ENCODE results near the gene PRTFDC1.
"Not testable (repeated sequence)": the region's sequence is repeated elsewhere in the genome, so short reads cannot be mapped to it uniquely, and the experiment has no call there.

The PRTFDC1 gene

DNA sequence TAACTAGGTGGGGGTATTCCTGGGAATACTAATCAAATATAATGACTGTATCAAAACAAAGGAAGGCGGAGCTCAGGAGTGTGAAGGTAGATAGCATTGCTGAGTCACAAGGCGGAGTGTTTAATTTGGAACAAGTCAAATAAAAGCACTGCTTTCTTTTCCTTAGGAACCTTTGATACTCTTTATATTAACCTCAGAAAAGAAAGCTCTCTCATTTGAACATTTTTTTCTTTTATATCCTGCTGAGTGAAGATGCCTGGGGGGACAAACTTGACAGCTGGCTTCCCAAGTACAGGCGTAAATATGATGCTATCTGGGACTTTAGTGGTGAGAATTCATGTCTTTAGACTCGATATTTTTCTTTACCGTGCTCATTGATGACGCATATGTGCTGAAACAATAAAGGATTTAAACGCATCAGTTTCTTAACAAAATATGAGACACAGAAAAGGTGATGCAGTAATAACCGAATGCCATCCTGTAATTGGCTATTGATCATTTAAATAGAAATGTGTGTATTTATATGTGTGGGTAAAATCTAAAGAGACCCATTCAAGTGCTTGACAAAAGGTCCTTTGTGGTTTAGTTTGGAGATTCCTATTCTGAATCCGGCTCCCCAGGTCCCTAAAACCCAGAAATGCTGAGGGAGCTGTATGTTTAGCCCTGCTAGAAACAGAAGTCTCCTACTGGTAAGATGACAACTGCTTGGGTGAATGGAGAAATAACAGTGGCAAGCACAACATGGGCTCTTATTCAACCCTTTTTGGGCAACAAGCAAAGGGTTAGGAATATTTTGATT, 102.7 kb downstream of the PRTFDC1 start:
- FAIRE-seq (no peak), DNase-seq (ENCODE audit: low spot score) (no peak)

DNA sequence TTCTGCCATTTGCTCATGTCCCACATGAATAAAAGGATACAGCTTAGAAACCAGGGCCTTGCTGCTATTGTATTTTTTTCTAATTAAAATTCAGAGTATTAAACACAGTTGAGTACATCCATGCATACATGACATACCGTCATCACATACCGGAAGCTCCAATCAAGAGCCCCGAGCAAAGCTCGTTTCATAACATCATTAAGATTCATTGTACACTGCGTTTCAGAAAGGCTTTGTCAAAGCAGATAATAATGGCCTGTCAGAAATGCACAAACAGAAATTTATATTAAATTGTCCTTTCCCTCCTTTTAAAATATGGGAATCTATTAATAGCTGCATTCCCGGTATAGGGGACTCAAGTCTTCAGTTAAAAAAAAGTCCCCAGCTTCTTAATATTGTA, 103.4 kb downstream of the PRTFDC1 start:
- DNase-seq (ENCODE audit: low spot score): no peak
- FAIRE-seq: no peak

DNA sequence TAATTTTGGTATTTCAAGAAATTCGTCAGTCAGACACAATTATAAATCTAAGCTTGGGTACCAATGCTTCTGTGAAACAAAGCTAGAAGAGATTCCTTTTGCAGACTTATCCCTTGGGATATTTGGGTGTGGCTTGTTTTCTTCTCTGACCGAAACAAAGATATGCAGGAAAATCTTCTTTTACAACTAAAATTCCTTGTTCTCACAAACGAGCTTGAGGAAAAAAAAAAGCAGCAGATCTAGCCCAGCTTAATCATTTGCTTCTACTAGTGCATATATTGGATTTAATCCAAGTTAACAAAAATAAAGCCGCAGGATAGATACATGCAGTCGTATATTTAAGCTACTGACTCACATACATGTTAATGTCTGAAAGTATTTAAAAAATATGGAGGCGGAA, 104.2 kb downstream of the PRTFDC1 start:
- no peak for FAIRE-seq
- DNase-seq (ENCODE audit: low spot score): no peak

DNA sequence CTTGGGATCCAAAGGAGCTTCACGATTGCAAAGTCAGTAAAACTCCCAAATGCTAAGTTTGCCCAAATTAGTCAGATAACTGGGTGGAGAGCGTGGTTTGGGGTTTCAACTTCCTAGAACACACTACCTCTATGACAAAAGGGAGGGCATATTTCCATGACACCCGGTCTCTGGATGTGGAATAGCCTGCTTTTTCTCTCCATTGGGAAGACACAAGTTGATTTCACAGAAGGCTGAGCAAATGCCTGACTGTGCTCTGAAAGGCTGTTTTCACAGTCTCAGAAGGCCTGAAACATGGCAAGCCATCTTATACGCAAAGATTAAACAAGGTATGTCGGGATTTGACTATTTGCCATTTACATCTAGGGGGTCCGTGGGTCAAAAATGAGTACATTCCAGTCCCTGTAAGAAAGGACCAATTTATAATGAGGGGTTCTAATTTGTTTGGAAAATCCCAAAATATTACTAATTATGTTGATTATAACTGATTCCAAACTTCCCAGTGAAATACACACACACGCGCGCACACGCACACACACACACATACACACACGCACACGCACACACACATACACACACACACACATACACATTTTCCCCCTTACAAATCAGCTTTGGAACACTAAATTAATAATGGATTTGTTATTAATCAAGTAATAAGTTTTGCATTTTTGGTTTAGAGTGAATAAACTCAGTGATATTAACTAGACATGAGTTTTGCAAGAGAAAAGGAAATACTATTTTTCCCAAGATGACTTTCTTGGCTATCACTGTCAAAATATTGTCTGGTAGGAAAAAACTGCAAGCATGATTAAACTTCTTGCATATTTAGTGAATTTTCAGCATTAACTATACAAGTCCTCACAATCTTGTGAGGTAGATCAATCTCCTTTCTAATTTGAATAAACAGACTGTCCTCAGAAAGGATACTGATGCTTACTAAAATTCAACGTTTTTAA, 105.0 kb downstream of the PRTFDC1 start:
- no peak for FAIRE-seq
- no peak for DNase-seq (ENCODE audit: low spot score)

DNA sequence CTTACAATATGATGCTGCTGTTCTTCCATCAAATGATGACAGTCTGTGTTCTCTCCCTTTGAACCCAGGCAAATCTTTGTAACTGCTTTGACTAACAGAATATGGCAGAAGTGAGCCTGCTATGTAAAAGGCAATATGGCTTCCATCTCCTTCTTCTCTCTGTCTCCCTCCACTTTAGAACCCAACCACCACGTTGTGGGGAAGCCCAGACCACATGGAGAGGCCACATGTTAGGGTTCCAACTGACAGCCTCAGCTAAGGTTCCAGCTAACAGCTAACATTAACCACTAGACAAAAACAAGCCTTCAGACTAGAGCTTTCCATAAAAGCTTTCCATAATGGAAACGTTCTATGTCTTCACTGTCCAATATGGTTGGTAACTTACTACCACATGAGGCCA, 107.7 kb downstream of the PRTFDC1 start:
- DNase-seq (ENCODE audit: low spot score): no peak
- no peak for FAIRE-seq

DNA sequence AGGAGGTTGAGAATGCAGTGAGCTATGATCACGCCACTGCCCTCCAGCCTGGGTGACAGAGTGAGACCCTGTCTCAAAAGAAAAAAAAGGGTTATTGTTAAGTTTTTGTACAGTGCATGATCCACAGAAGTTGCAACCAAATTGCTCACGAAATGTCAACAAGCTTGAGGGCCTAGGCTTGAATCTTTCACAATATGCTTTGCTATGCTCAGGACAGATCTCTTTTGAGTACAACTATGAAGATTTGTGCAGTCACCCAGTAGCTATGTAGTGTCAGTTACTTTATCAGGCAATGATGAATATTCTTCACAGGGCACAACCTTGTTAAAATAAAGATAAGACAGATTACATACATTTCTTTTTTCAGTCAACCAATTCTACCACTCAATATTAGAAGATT, 109.2 kb downstream of the PRTFDC1 start:
- FAIRE-seq (no peak), DNase-seq (ENCODE audit: low spot score) (no peak)

DNA sequence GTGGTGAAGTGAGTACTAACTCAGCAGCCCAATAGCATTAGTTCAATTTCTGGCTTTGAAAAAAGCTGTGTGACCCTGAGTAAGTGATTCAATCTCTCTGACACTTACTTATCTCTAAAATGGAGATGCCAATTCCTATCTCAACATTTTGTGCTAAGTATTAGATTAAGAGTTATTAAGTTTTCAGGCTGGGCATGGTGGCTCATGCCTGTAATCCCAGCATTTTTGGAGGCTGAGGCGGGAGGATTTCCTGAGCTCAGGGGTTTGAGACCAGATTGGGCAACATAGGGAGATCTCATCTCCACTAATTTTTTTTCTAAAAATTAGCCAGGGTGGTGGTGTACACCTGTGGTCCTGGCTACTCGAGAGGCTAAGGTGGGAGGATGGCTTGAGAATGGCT, 109.5 kb downstream of the PRTFDC1 start:
- DNase-seq (ENCODE audit: low spot score) (no peak), FAIRE-seq (no peak)

DNA sequence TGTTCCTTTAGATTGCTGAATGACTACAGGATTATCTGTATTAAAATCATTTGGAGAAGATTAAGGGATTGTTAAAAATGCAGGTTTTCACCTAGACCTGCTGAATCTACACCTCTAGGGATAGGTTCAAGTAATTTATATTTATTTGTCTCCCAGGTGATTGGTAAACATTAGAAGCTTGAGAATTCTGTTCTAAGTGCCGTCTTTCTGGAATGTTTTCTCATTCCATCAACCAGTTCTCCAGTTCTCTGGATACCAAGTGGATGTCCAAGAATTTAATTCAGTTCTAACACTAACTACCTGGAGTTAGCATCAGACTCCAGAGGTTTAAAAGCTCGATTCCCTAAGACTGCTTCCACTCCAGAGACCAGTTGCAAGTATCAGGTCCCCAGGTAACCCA, 110.9 kb downstream of the PRTFDC1 start:
- FAIRE-seq (no peak), DNase-seq (ENCODE audit: low spot score) (no peak)

DNA sequence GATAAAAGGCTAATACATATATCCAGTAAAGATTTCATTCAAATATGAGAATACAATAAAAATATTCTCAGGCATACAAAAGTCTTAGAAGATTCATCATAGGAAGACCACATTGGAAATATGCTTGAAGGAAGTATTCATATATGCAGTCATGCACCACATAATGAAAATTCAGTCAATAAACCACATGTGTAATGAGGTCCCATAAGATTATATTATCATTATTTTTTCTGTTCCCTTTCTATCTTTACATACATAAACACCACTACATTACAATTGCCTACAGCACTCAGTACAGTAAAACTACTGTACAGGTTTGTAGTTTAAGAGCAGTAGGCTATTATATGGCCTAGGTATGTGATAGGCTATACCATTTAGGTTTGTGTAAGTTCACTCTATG, 111.6 kb downstream of the PRTFDC1 start:
- FAIRE-seq: no peak
- DNase-seq (ENCODE audit: low spot score): no peak

DNA sequence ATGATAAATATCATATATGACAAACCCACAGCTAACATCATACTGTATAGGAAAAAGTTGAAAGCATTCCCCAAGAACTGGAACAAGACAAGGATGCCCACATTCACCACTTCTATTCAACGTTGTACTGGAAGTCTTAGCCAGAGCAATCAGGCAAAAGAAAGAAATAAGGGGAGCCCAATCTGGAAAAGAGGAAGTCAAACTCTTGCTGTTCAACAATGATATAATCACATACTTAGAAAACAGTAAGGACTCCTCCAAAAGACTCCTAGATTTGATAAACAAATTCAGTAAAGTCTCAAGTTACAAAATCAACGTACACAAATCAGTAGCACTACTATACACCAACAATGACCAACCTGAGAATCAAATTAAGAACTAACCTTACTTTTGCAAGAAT, 114.6 kb downstream of the PRTFDC1 start:
- not testable (repeated sequence) for DNase-seq (ENCODE audit: low spot score); FAIRE-seq

DNA sequence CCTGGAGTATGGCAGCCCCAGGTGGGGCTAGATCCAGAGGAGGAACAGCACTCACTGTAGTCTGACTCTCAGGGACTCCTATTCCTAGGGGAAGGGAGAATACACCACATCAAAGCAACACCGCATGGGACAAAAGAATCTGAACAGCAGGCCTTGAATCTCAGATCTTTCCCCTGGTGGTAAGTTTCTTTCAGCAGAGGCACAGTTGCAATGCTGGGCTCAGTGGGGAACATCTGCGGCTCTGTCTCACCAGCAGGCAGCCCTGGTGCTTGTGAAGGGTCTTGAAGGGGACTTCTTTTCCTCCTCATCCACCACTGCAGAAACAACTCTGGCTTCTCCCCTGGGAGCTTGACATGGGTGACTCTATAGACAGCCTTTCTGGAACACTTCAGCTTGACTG, 117.5 kb downstream of the PRTFDC1 start:
- DNase-seq (ENCODE audit: low spot score) (no peak), FAIRE-seq (no peak)

DNA sequence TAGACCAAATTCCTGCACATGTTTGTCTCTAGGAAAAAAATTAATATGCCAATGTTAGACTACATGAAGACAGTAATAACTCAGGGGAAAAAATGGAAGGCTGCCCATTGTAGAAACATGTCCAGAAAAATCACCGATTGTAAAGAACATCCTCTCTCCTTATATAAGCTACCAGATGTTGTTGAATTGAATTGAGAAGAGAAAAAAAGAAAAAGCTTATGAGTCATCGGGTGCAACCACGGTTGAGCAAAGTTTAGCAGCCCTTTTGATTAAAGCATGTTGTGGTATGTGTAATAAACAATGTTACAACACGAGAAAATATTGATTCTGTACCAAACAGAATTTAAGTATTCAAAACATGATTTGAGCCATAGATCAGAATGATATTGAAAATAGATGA, 126.4 kb downstream of the PRTFDC1 start:
- DNase-seq (ENCODE audit: low spot score) (no peak), FAIRE-seq (peak; percentile 63)

DNA sequence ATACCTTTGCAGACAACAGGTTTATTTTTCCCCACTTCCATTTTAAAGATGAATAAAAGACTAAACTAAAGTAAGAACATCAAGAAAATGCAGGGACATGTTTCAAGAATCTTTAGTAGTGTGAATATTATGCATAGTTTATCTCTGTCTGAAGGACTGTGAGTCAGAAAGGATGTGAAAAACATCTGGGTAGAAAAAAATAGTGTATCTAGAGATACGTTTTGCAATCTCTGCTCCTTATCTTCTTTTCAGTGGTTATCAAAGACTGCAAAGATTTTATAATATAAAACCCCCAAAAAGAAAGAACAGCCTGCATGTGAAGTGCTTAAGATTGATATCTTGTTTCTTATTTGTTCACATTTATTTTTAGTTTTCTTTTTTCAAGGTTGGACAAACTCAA, 126.9 kb downstream of the PRTFDC1 start:
- DNase-seq (ENCODE audit: low spot score) (no peak), FAIRE-seq (no peak)

DNA sequence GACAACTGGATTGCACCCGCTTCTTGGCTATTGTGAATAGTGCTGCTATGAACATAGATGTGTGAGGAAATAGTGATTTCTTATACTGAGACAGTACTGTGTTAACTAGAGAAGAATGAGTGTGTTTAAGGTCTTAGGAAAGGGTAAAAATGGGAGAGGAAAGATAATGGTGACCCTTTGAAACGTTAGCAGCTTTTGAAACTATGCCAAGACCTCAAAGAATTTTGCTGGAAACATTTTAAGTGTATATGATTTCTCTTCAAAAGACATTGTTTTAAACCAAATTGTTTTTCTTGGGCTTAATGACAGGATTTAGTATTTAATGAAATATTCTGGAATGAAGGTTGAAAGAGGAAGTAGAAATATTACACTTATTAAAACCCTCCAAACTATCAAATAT, 127.9 kb downstream of the PRTFDC1 start:
- DNase-seq (ENCODE audit: low spot score) (no peak), FAIRE-seq (no peak)

DNA sequence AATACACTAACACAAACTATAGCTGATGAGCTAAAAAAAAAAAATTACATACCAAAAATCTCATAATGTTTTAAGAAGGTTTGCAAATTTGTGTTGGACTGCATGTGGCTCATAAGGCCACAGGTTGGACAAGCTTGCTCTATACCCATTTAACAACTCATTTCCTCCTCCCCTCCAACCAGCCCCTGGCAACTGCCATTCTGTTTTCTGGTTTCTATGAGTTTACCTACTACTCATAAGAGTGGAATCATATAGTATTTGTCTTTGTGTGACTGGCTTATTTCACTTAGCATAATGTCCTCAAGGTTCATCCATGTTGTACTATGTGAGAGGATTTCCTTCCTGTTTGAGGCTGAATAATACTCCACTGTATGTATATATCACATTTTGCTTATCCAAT, 128.3 kb downstream of the PRTFDC1 start:
- no peak for DNase-seq (ENCODE audit: low spot score)
- FAIRE-seq: no peak

DNA sequence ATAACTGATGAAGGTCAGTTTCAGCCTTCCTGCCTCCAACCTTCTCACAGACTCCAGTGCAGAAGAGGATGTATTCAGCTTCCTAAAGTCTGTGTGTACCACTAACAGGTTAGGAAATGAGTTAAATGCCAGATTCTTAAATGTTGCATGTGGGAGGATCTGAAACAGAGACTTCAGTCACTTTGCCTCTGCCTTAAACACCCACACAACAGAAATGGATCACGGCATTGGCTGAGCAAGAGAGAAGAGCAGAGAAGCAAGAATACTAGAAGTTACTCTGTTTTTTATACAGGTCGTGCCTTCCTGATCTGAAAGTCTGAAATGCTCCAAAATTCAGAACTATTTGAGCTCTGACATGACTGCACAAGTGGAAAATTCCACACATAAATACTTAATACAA, 129.8 kb downstream of the PRTFDC1 start:
- FAIRE-seq: no peak

DNA sequence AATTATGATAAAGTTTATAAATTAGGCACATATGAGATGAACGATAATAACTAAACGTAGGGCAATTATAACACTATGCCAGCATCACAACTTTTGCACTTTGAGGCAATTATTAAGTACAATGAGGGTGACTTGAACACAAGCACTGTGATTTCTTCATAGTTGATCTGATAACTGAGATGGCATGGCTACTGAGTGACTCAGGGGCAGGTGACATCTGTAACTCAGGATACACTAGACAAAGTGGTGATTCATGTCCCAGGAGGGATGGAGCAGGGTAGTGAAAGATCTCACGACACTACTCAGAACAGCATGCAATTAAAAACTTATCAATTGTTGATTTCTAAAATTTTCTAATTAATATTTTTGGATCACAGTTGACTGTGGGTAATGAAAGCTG, 130.4 kb downstream of the PRTFDC1 start:
- DNase-seq (ENCODE audit: low spot score) (peak; percentile 69), FAIRE-seq (peak; percentile 79)

More for the DNA sequence above, 129.8 kb downstream of the PRTFDC1 start:
- no peak for DNase-seq (ENCODE audit: low spot score)

DNA sequence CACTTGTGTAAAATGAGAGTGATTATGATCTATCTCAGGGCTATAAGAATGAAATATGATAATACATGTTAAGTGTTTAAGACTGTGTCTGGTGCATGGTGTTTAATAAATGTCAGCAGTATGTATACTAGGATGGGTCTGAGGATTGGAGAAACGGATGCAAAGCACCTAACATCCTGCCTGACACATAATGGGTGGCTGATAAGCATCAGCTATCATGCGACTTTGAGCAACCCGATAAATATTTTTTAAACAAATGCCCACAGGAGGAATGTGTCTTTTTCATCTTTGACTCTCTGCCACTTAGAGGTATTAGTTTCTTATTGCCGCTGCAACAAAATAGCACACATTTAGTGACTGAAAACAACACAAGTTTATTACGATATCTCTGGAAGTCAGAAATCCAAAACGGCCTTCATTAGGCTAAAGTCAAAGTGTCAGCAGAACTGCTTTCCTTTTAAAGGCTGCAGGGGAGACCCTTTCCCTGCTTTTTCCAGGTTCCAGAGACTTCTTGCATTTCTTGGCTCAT, 135.5 kb downstream of the PRTFDC1 start:
- DNase-seq (ENCODE audit: low spot score) (no peak), FAIRE-seq (no peak)

DNA sequence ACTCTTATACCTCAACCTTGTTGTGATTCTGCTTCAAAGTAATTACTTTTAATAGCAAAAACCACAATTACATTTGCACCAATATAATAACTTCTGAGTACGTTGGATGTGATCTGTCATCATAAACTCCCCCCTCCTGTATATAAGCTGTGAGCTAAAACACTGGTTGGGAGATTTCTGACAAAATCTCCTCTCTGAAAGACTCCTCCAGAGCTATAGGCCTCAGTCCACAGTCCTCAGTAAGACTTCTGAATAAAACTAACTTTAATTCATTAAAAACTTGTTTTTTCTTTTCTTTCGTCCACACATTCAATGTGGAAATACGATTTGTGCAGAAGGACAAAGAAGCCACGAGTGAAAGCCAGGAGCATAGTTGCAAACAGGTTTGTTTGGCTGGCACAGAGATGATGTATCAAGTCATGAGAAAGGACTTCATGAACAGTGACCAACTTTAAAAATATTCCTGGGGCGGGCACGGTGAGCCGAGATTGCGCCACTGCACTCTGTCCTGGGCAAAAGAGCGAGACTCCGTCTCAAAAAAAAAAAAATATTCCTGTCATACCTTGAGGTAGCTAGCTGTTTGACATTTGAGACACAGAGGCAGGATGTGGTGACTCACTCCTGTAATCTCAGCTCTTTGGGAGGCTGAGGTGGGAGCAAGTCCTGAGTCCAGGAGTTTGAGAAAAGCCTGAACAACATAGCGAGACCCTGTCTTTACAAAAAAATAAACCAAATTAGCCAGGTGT, 137.7 kb downstream of the PRTFDC1 start:
- FAIRE-seq: peak; percentile 88
- DNase-seq (ENCODE audit: low spot score): peak; percentile 88

DNA sequence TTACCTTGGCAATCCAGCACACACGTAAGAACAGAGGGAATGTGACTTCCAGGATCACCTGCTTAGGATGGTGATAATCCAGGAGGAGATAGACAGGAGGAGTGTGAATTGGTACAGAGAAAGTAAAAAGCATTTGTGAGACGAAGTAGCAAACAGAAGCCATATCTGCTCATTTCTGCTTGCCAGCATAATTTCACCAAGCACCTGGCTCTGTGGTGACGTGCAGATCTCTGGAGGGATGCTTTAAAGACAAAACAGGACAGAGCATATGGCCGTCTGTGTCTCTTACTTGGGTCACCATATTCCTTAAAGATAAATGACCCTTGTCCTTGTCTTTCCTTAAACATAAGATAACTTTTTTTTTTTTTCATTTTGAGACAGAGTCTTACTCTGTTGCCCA, 138.6 kb downstream of the PRTFDC1 start:
- DNase-seq (ENCODE audit: low spot score): no peak
- FAIRE-seq: no peak

DNA sequence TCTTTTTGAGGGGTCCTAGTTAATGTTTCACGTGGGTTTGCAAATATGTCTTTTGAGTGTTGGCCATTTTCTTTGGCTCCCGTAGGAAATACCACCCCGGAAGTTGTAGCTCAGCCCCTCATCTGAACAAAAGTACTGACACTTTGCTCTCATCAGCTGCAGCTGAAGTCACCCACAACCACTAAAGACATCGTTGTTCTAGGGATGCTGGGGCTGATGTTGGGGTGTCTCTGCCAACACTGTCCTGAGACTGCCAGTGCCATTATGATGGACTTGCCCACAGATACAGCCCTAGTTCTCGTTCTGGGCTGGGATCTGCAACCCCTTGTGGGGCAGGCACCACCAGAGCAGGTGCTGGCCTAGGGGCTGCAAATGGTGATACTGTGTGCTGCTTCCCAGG, 146.1 kb downstream of the PRTFDC1 start:
- FAIRE-seq: no peak
- DNase-seq (ENCODE audit: low spot score): no peak

DNA sequence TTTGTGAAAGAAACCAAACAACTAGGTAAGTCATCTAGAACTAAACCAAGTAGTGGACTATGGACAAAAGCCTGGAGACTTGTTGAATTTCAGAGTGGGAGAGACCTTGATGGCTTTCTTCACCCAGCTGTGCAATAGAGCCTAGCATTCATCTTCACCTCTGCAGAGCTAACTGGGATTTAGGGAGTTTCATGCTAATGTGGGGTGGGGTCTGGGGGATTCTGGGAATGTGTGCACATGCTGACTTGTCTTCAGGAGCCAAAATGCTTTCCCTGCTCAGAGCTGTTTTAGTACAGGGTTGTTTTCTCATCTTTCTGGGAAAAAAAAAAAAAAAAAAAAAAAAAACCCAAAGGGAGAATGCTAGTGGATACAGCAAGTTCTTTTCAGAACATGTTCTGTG, 147.4 kb downstream of the PRTFDC1 start:
- FAIRE-seq: no peak
- no peak for DNase-seq (ENCODE audit: low spot score)
